Loucy (cell line): ENCODE data around the gene MYH9.

Experiments used
- CTCF ChIP-seq: fragments of 200-600 bp; sonication (generic); conservative IDR thresholded peaks from 2 replicates; pipeline ENCODE4 v1.5.1; 2014; ENCODE audit warnings: mild to moderate bottlenecking, antibody characterized with exemption, low read length
- EZH2phosphoT487 ChIP-seq: fragments of 200-600 bp; IDR thresholded peaks from 2 replicates; pipeline ENCODE4 v1.6.1; 2018; ENCODE audit warnings: antibody characterized with exemption, mild to moderate bottlenecking, moderate library complexity, borderline replicate concordance

DNA sequence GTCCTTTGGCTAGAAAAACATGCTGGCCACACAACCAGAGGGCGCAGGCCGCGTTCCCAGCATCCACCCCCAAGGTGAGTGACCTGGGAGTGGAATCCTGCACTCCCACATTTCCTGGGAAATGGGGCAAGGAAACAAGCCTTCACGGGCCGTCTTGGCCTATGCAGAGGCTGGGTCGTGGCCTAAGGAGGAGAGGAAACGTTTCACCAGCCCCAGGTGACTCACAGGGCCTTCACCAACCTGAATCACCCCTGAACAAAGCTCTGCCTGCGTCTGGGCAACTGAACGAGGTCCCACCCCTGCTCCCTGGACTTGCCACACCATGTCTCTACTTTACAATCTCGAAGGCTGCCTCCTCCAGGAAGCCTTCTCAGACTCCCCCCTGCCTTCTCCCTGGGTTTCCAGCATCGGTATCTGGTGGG, 13.2 kb downstream of the MYH9 start:
- no peak for TF ChIP-seq CTCF
- TF ChIP-seq EZH2phosphoT487, result no peak
